HG02798 (cell line): Measurements from ENCODE around the gene RHOH.
A peak's percentile ranks its signal among the peaks of the same experiment; 100 is the strongest.

Experiments
- ATAC-seq: cut with Tn5 transposase; IDR thresholded peaks from one replicate; pipeline ENCODE4 v1.9.1; 2021; ENCODE audit warnings: mild to moderate bottlenecking; ENCODE audit not compliant: unreplicated experiment, poor library complexity

RHOH gene

DNA sequence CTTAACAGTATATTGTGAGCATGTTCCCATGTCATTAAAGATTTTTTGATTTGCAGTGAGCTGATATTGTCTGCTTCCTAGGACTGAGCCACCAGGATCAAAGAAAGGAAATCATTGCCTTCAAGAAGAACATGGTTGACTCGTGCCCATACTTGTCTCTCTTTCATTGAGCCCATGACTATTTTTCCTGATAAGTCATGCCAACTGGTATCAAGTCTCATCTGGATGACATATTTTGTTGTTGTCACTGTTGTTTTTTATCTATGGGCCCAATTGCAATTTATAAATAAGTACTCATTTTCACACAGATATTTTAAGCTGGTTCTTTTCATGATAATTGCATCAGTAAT is 10.2 kb upstream of the RHOH start:
- ATAC-seq: no peak

GRCh38 chr4:40187386-40187906 is 9.4 kb upstream of the RHOH start:
- ATAC-seq: no peak

DNA sequence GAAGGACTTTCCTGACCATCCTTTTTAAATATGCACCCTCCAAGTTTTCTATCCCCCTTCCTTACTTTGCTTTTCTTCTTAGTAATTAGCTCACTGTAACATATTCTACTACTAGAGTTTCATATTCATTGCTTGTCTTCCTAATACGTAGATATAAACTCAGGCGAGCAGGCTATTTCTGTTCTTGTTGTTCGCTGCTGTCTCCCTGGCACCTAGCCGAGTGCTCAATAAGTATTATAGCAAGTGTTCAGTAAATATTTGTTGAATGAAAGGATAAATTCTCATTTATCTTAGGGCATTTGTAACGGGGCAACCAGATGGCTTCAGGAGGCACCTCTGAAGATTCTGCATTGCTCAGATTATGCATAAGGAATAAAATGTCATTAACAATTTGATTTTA is 6.8 kb upstream of the RHOH start:
- no peak for ATAC-seq

- ATAC-seq: no peak
Observed at GRCh38 chr4:40190465-40190864, 6.4 kb upstream of the RHOH start.

- no peak for ATAC-seq
Observed at GRCh38 chr4:40190880-40191815, 5.7 kb upstream of the RHOH start.

DNA sequence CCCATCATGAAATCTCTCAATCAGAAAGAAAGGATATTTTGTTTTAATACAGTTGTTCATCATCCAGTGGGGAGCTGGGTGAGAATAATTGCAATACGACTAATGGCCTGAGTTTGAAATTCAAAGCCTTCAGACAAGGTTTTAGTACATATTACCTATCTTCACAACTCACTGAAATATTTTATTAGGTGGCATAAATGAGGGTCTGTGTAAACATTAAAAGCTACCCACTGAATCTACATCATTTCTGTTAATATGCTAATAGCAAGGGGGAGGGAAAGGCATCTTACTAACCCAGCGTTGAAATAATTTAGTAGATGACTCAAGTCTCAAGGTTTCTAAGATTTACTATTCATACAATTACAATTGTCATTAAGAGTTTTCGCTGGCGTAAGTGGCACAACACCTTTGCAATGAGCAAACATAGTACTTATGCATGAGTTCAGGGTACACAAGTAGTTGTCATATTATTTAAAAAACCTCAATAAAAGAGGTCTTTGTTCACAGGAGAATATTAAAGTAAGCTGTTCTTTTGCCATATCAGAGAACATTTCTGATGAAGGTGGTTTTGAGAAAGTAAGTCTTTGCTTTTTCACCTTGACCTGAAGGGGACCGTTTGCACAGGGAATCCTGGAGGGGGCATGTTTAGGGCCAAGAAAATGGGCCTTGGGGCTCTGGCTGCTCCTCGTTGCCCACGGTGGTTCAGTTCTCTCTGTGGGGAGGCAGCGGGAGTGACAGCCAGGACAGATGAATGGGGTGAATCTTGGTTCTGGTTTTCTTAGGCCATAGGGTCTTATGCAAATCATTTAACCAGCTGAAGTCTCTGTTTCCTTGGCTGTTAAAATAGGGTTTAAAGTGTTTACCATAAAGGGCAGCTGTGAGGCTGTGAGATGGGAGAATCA is 4.5 kb upstream of the RHOH start:
- peak; percentile 46 for ATAC-seq

DNA sequence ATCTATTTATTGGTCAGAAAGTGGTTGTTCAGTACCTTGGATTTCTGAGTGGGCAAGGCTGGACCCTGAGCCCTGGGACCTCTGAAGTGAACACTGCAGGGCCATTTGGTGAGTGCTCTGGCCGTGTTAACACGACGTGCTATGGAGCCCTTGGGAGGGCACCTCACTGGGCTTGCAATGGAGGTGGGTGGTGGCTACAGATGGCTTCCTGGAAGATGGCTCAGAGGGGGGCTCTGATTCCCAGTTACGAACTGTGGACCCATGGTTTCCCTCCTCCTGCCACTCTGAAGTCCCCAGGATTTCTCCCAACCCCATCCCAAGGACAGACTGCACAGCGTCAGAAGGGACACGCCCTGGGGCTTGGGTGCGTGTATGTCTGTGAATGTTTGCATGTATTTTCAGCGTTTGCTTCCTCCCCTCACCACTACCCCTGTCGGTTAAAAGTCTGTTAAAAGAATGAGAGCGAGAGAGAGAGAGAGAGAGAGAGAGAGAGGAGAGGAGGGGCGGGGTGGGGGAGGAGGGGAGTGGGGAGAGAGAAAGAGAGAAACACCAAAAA is 3.7 kb upstream of the RHOH start:
- peak; percentile 30 for ATAC-seq

- ATAC-seq: no peak
Observed at GRCh38 chr4:40193578-40193977, 3.3 kb upstream of the RHOH start.

- no peak for ATAC-seq
Observed at GRCh38 chr4:40194602-40195161, 2.1 kb upstream of the RHOH start.

DNA sequence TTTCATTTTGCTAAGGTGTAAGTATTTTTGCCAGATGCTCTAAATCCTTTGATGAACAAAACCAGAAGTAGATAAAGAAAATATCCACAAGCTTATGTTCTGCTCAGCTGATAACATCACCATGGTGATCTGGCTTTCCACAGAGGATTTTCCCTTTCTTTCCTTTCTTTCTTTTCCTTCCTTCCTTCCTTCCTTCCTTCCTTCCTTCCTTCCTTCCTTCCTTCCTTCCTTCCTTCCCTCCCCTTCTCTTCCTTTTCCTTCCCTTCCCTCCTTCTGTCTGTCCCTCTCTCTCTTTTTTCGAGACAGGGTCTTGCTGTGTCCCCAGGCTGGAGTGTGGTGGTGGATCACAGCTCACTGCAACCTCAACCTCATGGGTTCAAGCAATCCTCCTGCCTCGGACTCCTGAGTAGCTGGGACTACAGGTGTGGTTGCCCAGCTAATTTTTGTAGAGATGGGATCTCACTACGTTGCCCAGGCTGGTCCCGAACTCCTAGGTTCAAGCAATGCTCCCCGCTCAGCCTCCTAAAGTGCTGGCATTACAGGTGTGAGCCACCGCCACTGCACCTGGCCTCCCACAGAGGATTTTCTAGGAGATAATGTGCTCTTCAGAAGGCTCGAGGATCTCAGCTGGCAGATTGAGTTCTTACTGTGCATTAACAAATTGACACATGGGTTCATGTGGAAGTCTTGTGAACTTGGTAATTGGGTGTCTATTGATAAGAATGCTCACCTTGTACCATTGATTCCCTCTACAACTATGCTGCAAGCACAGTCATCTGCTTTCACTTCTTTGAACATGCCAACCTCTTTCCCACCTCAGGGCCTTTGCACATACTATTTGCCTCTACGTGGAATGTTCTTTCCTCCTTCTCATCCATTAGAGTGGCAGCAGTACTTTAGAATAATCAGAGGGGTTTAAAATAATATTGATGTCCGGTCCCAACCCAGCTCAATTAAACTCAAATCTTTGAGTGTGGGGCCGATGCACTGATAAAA is 1.4 kb upstream of the RHOH start:
- no peak for ATAC-seq

DNA sequence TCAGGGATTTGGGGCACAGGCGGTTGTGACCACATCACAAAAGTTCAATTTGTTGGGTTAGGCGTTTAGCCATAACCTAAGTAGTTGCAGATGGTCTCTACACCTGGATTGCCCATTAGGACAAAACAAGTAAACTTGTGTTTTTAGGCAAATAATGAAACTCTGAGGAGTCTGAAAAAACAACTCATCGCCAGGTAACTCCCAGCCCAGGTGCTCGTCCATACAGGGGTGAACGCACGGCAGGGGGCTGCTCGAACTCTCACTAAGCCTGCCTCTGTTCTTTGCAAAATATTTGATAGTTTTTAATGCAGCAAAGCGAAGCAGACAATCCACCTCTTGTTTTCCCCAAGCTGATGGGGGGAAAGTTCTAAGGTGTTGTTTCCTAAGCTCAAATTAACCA is 559 bp upstream of the RHOH start:
- ATAC-seq: no peak

- ATAC-seq: no peak
Observed at GRCh38 chr4:40197879-40198689, 1.3 kb downstream of the RHOH start.

DNA sequence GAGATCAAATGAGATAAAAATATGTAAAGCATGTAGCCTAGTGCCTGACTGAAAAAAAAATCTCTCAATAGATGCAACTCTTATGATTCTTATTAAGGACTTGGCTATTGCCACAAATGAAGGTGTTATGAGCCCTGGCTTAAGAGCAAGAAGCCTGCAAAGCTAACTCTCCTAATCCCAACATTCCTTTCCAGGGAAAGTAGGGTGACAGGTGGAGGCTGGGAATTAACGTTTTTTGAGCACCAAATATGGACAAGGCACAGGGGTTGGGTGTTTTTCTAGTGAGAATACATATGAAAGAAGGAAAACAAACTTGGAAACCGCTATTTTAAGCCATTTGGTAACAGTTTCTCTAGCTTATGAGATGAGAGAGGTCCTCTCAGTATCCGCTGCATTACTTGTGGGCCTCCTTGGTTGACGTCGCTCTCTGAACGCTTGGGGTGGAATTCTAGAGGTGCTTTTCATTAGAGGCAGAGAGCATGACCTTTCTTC is 2.4 kb downstream of the RHOH start:
- no peak for ATAC-seq

DNA sequence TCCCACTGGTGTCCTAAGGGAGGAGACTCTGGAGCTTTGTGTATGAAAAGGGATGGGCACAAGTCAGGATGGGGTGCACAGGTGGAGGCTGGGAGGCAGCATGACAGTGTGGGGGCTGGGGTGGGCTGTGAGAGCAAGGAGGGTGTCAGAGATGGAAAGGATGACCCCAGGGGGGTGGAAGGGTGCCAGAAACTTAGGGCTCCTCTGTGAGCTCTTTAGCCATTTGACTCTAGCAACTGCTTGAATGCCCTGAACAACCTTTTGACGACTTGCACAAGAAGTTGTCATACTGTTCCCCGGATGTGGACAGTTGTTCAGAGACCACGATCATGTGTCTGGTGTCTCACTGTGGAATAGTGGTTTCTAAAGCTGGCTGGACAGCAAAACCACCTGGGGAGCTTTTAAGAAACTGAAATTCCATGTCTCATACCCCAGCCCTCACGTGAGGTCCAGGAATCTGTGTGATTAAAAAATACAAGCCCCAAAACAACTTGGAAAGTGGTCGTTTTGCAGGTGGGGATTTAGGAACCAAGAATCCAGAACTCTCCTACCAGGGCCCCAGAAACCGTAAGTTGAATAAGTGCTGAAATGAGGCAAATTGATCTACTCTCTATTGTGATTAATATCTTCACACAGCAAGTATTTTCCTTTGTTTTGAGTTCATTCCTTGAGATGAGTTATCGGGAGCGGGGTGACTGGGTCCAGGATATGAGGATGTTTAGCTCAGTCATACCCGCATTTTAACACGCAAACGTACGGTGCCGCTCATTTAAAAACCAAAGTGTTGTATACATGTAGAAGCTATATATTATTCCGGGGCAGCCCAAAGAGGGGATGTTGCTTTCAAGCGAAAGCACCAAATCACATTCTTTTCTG is 3.4 kb downstream of the RHOH start:
- ATAC-seq: peak; percentile 61

DNA sequence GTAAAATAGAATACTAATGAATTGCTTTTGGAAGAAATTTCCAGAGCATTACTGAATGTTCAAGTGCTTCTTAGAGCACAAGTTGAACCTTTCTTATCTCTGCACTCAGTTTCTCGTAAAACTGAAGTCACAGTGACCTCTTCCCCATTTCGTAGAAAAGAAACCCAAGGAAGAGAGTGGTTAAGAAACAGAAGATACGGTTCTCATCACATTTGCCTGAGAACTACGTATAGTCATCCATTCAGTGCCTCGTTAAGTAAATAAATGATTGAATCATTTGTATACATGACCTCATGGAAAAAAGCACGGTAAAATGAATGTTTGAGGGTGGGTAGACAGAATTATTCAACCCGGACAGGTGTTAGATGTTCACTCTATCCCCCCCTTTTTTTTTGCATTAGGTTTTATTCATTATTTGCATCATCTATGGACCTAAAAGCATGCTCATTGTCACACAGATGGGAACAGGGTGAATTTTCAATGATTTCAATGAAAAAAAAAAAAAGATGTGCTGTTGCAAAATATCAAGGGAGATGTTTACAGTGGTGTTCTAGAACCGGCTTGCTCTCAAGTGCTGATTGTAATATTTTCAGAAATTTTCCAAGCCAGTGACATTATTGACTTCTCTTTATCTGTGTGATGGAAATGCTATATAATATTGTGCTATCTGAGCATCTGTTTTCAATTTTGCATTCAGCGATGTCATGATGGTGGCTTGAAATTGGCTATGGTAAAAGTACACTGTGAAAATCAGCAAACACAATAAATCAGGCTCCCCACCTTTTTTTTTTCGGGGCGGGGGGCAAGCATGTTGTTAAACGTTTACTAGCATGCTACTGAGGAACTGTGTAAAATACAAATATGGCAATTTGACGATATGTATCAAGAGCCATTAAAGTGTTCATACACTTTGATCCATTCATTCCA is 4.3 kb downstream of the RHOH start:
- no peak for ATAC-seq

GRCh38 chr4:40201898-40202297 is 5.1 kb downstream of the RHOH start:
- ATAC-seq: no peak
